Sigmoid colon (tissue), 4 donors: Measurements from ENCODE around the gene LUM.

ENCODE experiments used
- CTCF ChIP-seq, 4 experiments: fragments of 450-650 bp in 3 of 4; fragments of 200-600 bp in 1 of 4; IDR thresholded peaks; one replicate each; pipeline ENCODE4 v1.5.1; 2016 to 2019; ENCODE audit warnings: antibody characterized with exemption in 4 of 4, mild to moderate bottlenecking in 3 of 4, moderate library complexity in 2 of 4
- EP300 ChIP-seq, 4 donors: sonication (generic); formaldehyde crosslinking; IDR thresholded peaks; one replicate each; pipeline ENCODE4 v1.6.1; 2017; ENCODE audit warnings: antibody characterized with exemption in 4 of 4
- POLR2A ChIP-seq, 2 donors: fragments of 450-650 bp; IDR thresholded peaks; one replicate each; pipeline ENCODE4 v1.6.1; 2016; ENCODE audit warnings: antibody characterized with exemption in 2 of 2, mild to moderate bottlenecking in 2 of 2, moderate library complexity in 2 of 2

GRCh38 chr12:91080041-91080440 lies 31.3 kb downstream of the LUM start:
- TF ChIP-seq POLR2A (IDR thresholded peaks at IDR 0.05) (no peak), CTCF (IDR thresholded peaks at IDR 0.05) (no peak), EP300 (IDR thresholded peaks at IDR 0.05) (no peak)
